ENCODE results near the gene XYLT1.
A peak's percentile ranks its signal among the peaks of the same experiment; 100 is the strongest.

The XYLT1 gene

GRCh38 chr16:17276610-17277009 is 194.2 kb downstream of the XYLT1 start:
- no peak for DNase-seq

- DNase-seq = no peak
Observed at GRCh38 chr16:17276010-17276530, 194.7 kb downstream of the XYLT1 start.

GRCh38 chr16:17275076-17276009 is 195.4 kb downstream of the XYLT1 start:
- DNase-seq = no peak

- DNase-seq = peak; percentile 78 to 84
Observed at GRCh38 chr16:17273142-17273561, 197.6 kb downstream of the XYLT1 start.

- no peak for DNase-seq
Observed at GRCh38 chr16:17272716-17273115, 198.0 kb downstream of the XYLT1 start.

- no peak for DNase-seq
Observed at GRCh38 chr16:17271687-17272086, 199.1 kb downstream of the XYLT1 start.

GRCh38 chr16:17270683-17271109 is 200.1 kb downstream of the XYLT1 start:
- no peak for DNase-seq

GRCh38 chr16:17270111-17270510 is 200.6 kb downstream of the XYLT1 start:
- no peak for DNase-seq

GRCh38 chr16:17269439-17269838 is 201.3 kb downstream of the XYLT1 start:
- peak; percentile 22 to 30 for DNase-seq

GRCh38 chr16:17266608-17267313 is 204.0 kb downstream of the XYLT1 start:
- DNase-seq = no peak

- DNase-seq = no peak
Observed at GRCh38 chr16:17265154-17265553, 205.6 kb downstream of the XYLT1 start.

GRCh38 chr16:17261197-17261858 is 209.4 kb downstream of the XYLT1 start:
- DNase-seq = no peak

GRCh38 chr16:17260276-17260849 is 210.4 kb downstream of the XYLT1 start:
- DNase-seq = no peak

- DNase-seq = no peak
Observed at GRCh38 chr16:17259751-17260270, 210.9 kb downstream of the XYLT1 start.

- DNase-seq = peak; percentile 77 to 79
Observed at GRCh38 chr16:17258848-17259713, 211.7 kb downstream of the XYLT1 start.

- DNase-seq = no peak
Observed at GRCh38 chr16:17258077-17258599, 212.6 kb downstream of the XYLT1 start.

- no peak for DNase-seq
Observed at GRCh38 chr16:17257426-17258023, 213.2 kb downstream of the XYLT1 start.

GRCh38 chr16:17252701-17253100 is 218.1 kb downstream of the XYLT1 start:
- DNase-seq = no peak

GRCh38 chr16:17252064-17252463 is 218.7 kb downstream of the XYLT1 start:
- no peak for DNase-seq

- DNase-seq = no peak
Observed at GRCh38 chr16:17251496-17251895, 219.3 kb downstream of the XYLT1 start.
